H9 (cell line): ENCODE results near the gene CPEB2. TPM values are rescaled to one million over a fixed set of nuclear protein-coding genes. Genes with fewer than 3 reads are reported as not detected.

ENCODE experiments used
- DNase-seq: peaks from one replicate; pipeline ENCODE4 v3.0.0-alpha.2; 2017
- H2AFZ ChIP-seq: one replicate; pipeline ENCODE4 v1.6.1; 2013; ENCODE audit warnings: mild to moderate bottlenecking, low read length, control low read depth, moderate library complexity
- H2AK5ac ChIP-seq: 2 replicates; pipeline ENCODE4 v1.6.1; 2013; ENCODE audit warnings: low read length, control low read depth, mixed read lengths; ENCODE audit not compliant: insufficient read length
- H2BK120ac ChIP-seq: one replicate; pipeline ENCODE4 v1.6.1; 2013; ENCODE audit warnings: low read depth, mild to moderate bottlenecking, low read length, control low read depth, inconsistent platforms; ENCODE audit not compliant: poor library complexity, severe bottlenecking
- H2BK12ac ChIP-seq: 2 replicates; pipeline ENCODE4 v1.6.1; 2013; ENCODE audit warnings: low read length, control low read depth, mixed read lengths, low read depth; ENCODE audit not compliant: insufficient read length
- H2BK15ac ChIP-seq: 2 replicates; pipeline ENCODE4 v1.6.1; 2013; ENCODE audit warnings: low read depth, low read length, control low read depth
- H2BK20ac ChIP-seq: one replicate; pipeline ENCODE4 v1.6.1; 2013; ENCODE audit warnings: low read depth, mild to moderate bottlenecking, low read length, control low read depth, inconsistent platforms; ENCODE audit not compliant: poor library complexity, severe bottlenecking
- H2BK5ac ChIP-seq: 2 replicates; pipeline ENCODE4 v1.6.1; 2013; ENCODE audit warnings: low read length, control low read depth, mixed read lengths; ENCODE audit not compliant: insufficient read length
- H3K14ac ChIP-seq: 2 replicates; pipeline ENCODE4 v1.6.1; 2013; ENCODE audit warnings: low read length, control low read depth; ENCODE audit not compliant: insufficient read depth
- H3K18ac ChIP-seq: 2 replicates; pipeline ENCODE4 v1.6.1; 2013; ENCODE audit warnings: low read depth, mild to moderate bottlenecking, mixed read lengths, low read length, control low read depth; ENCODE audit not compliant: insufficient read length
- H3K23ac ChIP-seq: 2 replicates; pipeline ENCODE4 v1.6.1; 2013; ENCODE audit warnings: low read length, control low read depth, mixed read lengths, low read depth; ENCODE audit not compliant: insufficient read length
- H3K23me2 ChIP-seq: 2 replicates; pipeline ENCODE4 v1.6.1; 2013; ENCODE audit warnings: low read depth, mild to moderate bottlenecking, mixed read lengths, low read length, control low read depth; ENCODE audit not compliant: insufficient read length, poor library complexity, severe bottlenecking
- H3K27ac ChIP-seq: 2 replicates; pipeline ENCODE4 v1.5.1; 2013; ENCODE audit warnings: low read length, control low read depth, mixed read lengths, low read depth; ENCODE audit not compliant: insufficient read length
- H3K27me3 ChIP-seq: 2 replicates; pipeline ENCODE4 v1.6.1; 2013; ENCODE audit warnings: low read length, control low read depth, inconsistent platforms; ENCODE audit not compliant: insufficient read depth
- H3K4ac ChIP-seq: 2 replicates; pipeline ENCODE4 v1.6.1; 2013; ENCODE audit warnings: low read depth, mild to moderate bottlenecking, control low read depth, inconsistent platforms, low read length, moderate library complexity
- H3K4me1 ChIP-seq: 2 replicates; pipeline ENCODE4 v1.6.1; 2013; ENCODE audit warnings: low read length, control low read depth, inconsistent platforms; ENCODE audit not compliant: insufficient read depth
- H3K4me2 ChIP-seq: 2 replicates; pipeline ENCODE4 v1.6.1; 2013; ENCODE audit warnings: low read length, control low read depth, mixed read lengths; ENCODE audit not compliant: insufficient read length, insufficient read depth
- H3K56ac ChIP-seq: 2 replicates; pipeline ENCODE4 v1.6.1; 2013; ENCODE audit warnings: low read depth, mild to moderate bottlenecking, mixed read lengths, low read length, control low read depth; ENCODE audit not compliant: insufficient read length
- H3K79me1 ChIP-seq: 2 replicates; pipeline ENCODE4 v1.6.1; 2013; ENCODE audit warnings: low read depth, mild to moderate bottlenecking, moderate library complexity, low read length, control low read depth, inconsistent platforms; ENCODE audit not compliant: insufficient read depth, poor library complexity, severe bottlenecking
- H3K79me2 ChIP-seq: 2 replicates; pipeline ENCODE4 v1.6.1; 2013; ENCODE audit warnings: low read length, control low read depth, inconsistent platforms; ENCODE audit not compliant: insufficient read depth
- H3K9ac ChIP-seq: 2 replicates; pipeline ENCODE4 v1.6.1; 2013; ENCODE audit warnings: low read length, control low read depth, mixed read lengths; ENCODE audit not compliant: insufficient read length; ENCODE audit errors: extremely low read depth
- H3K9me3 ChIP-seq: one replicate; pipeline ENCODE4 v1.6.1; 2013; ENCODE audit warnings: low read depth, low read length, inconsistent platforms; ENCODE audit not compliant: control insufficient read depth
- H3T11ph ChIP-seq: one replicate; pipeline ENCODE4 v1.6.1; 2013; ENCODE audit warnings: mild to moderate bottlenecking, low read length, control low read depth, inconsistent platforms
- H4K20me1 ChIP-seq: one replicate; pipeline ENCODE4 v1.6.1; 2013; ENCODE audit not compliant: control insufficient read depth, insufficient read length, insufficient read depth
- H4K5ac ChIP-seq: 2 replicates; pipeline ENCODE4 v1.6.1; 2013; ENCODE audit warnings: low read depth, mild to moderate bottlenecking, mixed read lengths, low read length, control low read depth; ENCODE audit not compliant: insufficient read length
- H4K8ac ChIP-seq: replicated peaks from 2 replicates; pipeline ENCODE4 v1.6.1; 2013; ENCODE audit warnings: low read length, control low read depth, mixed read lengths, low read depth; ENCODE audit not compliant: insufficient read length
- H4K91ac ChIP-seq: 2 replicates; pipeline ENCODE4 v1.6.1; 2013; ENCODE audit warnings: low read depth, mild to moderate bottlenecking, moderate library complexity, mixed read lengths, low read length, control low read depth; ENCODE audit not compliant: insufficient read length
- H3K27ac Mint-ChIP-seq, 3 experiments: 2 replicates in 2 of 3; 3 replicates in 1 of 3; pipeline ENCODE4 v1.8.0; 2020 to 2021; ENCODE audit warnings: mixed read lengths in 3 of 3, mild to moderate bottlenecking in 1 of 3, moderate library complexity in 1 of 3
- H3K27me3 Mint-ChIP-seq: 2 replicates; pipeline ENCODE4 v1.8.0; 2021; ENCODE audit warnings: low read depth, mild to moderate bottlenecking, moderate library complexity, mixed read lengths
- H3K36me3 Mint-ChIP-seq, 3 experiments: 2 replicates in 2 of 3; 3 replicates in 1 of 3; pipeline ENCODE4 v1.8.0; 2020 to 2021; ENCODE audit warnings: low read depth in 3 of 3, mixed read lengths in 3 of 3; ENCODE audit not compliant: insufficient read depth in 1 of 3
- H3K4me1 Mint-ChIP-seq, 2 experiments: 2 replicates each; pipeline ENCODE4 v1.8.0; 2020; ENCODE audit warnings: mixed read lengths in 2 of 2
- H3K4me3 Mint-ChIP-seq, 2 experiments: 2 replicates in 1 of 2; 3 replicates in 1 of 2; pipeline ENCODE4 v1.8.0; 2020 to 2021; ENCODE audit warnings: mild to moderate bottlenecking in 2 of 2, mixed read lengths in 2 of 2, moderate library complexity in 1 of 2
- H3K9me3 Mint-ChIP-seq, 2 experiments: 2 replicates in 1 of 2; 3 replicates in 1 of 2; pipeline ENCODE4 v1.8.0; 2020; ENCODE audit warnings: mild to moderate bottlenecking in 2 of 2, mixed read lengths in 2 of 2, moderate library complexity in 1 of 2
- WGBS: extraction: QIAGEN DNeasy Blood & Tissue Kit; methylation state at CpG from one replicate; pipeline ENCODE4 v1.1.7; 2013; ENCODE audit warnings: missing lambda C conversion rate, low lambda C conversion rate, mixed read lengths; ENCODE audit not compliant: insufficient read length; ENCODE audit errors: extremely low coverage; 5-methylcytosine and 5-hydroxymethylcytosine counted together
- total RNA-seq: library from RNA; stranded (reverse); gene quantifications from 2 replicates; pipeline ENCODE4 v1.2.1, GENCODE V29; 2021
- TF ChIP-seq, protein P1 (sequence below): fragments of 200-600 bp; sonication (generic); conservative IDR thresholded peaks from 3 replicates; pipeline ENCODE4 v1.8.0; 2021; ENCODE audit warnings: antibody characterized with exemption, mild to moderate bottlenecking

Gene CPEB2
- total RNA-seq, 1 experiment from 2014 or later = 1.8 TPM

DNA sequence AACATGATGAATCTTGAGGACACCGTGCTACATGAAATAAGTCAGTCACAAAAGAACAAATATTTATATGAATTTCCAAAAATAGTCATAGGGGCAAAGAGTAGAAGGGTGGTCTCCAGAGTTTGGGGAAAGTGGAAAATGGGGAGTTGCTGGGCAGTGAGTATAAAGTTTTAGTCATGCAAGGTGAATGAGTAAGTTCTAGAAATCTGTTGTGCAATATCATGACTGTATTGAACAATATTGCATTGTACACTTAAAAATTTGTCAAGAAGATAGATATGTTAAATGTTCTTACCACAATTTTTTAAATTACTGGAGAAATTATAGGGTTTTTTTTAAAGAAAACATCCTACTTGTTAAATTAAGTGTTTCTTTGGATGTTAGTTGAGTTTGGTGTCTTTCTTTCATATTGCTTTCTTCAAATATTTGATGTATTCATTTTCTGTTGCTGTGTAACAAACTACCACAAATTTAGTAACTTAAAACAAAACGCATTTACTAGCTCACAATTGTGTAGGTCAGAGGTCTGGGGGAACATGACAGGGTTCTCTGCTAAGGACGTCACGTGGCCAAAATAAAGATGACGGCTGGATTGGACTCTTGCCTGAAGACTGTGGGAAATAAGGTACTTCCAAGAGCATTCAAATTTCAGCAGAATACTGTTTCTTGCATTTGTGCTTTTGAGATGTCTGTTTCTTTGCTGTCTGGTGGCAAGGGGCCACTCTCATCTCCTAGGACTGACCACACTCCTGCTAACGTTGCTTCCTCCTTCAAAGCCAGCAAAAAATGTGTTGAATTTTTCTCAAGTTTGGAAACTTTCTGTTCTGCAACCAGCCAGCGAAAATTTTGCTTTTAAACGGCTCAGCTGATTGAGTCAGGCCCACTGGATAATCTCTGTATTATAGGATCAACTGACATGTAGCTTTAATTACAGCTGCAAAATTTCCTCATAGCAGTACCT, 76.7 kb downstream of the CPEB2 start:
- Histone ChIP-seq H2BK5ac (no peak overlapping the region), H3K9ac (no peak overlapping the region)
- H3K9me3 Mint-ChIP-seq = peaks cover 4 to 7% of the 10 kb centered on the region in 2 experiments; a peak in 4 of 5 replicates

More for the DNA sequence above, 76.7 kb downstream of the CPEB2 start:
- WGBS = no CpG with 5 or more reads among the region's 8 CpGs
- no peak overlapping the region for H4K8ac ChIP-seq
- H2BK120ac ChIP-seq = no peak overlapping the region
- H2BK20ac ChIP-seq = no peak overlapping the region
- H4K5ac ChIP-seq = no peak overlapping the region
- no peak for DNase-seq
- H3K27ac ChIP-seq = no peak overlapping the region
- H3K27me3 ChIP-seq = no peaks in the 10 kb centered on the region; the same call in 1 of the 2 replicates
- no peak overlapping the region for H3K23ac ChIP-seq
- no peaks in the 10 kb centered on the region for H3K79me2 ChIP-seq
- Mint-ChIP-seq H3K27me3 (no peaks in the 10 kb centered on the region; the same call in 1 of the 2 replicates), H3K27ac (no peak overlapping the region), H3K4me1 (no peaks in the 10 kb centered on the region), H3K4me3 (no peak overlapping the region), H3K36me3 (peaks cover 0 to 2% (median 0%) of the 10 kb centered on the region in 3 experiments; a peak in 2 of 7 replicates)
- H3K56ac ChIP-seq = no peak overlapping the region
- H4K91ac ChIP-seq = no peak overlapping the region
- no peaks in the 10 kb centered on the region for H3K9me3 ChIP-seq
- H2BK15ac ChIP-seq = no peak overlapping the region
- TF ChIP-seq, protein P1, sequence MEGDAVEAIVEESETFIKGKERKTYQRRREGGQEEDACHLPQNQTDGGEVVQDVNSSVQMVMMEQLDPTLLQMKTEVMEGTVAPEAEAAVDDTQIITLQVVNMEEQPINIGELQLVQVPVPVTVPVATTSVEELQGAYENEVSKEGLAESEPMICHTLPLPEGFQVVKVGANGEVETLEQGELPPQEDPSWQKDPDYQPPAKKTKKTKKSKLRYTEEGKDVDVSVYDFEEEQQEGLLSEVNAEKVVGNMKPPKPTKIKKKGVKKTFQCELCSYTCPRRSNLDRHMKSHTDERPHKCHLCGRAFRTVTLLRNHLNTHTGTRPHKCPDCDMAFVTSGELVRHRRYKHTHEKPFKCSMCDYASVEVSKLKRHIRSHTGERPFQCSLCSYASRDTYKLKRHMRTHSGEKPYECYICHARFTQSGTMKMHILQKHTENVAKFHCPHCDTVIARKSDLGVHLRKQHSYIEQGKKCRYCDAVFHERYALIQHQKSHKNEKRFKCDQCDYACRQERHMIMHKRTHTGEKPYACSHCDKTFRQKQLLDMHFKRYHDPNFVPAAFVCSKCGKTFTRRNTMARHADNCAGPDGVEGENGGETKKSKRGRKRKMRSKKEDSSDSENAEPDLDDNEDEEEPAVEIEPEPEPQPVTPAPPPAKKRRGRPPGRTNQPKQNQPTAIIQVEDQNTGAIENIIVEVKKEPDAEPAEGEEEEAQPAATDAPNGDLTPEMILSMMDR = no peak
- H3K4ac ChIP-seq = no peak overlapping the region
- H3K79me1 ChIP-seq = no peaks in the 10 kb centered on the region
- H4K20me1 ChIP-seq = no peaks in the 10 kb centered on the region
- no peak overlapping the region for H3T11ph ChIP-seq
- H3K23me2 ChIP-seq = no peaks in the 10 kb centered on the region
- no peak overlapping the region for H2BK12ac ChIP-seq
- H3K14ac ChIP-seq = no peak overlapping the region
- H3K4me1 ChIP-seq = no peaks in the 10 kb centered on the region
- no peak overlapping the region for H2AFZ ChIP-seq
- no peak overlapping the region for H2AK5ac ChIP-seq
- H3K18ac ChIP-seq = no peak overlapping the region
- H3K4me2 ChIP-seq = no peak overlapping the region
